Erythroblast (primary cell): ENCODE data around the gene TRMT2A.

ENCODE experiments used
- GATA1 ChIP-seq: IDR thresholded peaks from 2 replicates; pipeline ENCODE4 v1.6.1; 2011; ENCODE audit warnings: low read depth, mild to moderate bottlenecking, control low read depth, low read length, moderate library complexity
- POLR2A ChIP-seq: IDR thresholded peaks from 2 replicates; pipeline ENCODE4 v1.6.1; 2011; ENCODE audit warnings: mild to moderate bottlenecking, low read length

GRCh38 chr22:20080445-20080775 is 36.6 kb downstream of the TRMT2A start:
- TF ChIP-seq POLR2A = no peak
- no peak for TF ChIP-seq GATA1
